IMR-90 (cell line): ENCODE data around the gene UTP18. TPM values are rescaled to one million over a fixed set of nuclear protein-coding genes. Genes with fewer than 3 reads are reported as not detected.

ENCODE experiments used
- ATAC-seq: fragments of 200-7000 bp; cut with Tn5 transposase; 2 replicates; pipeline ENCODE4 v1.9.1; 2020; ENCODE audit warnings: low read depth, mild to moderate bottlenecking, moderate library complexity
- BruUV-seq: library from RNA; stranded (reverse); fragments of 400-500 nt; replicated peaks from 2 replicates; lab custom pipeline; 2021; lab: Mats Ljungman, UMichigan
- CTCF ChIA-PET: fragments of 300-600 bp; formaldehyde crosslinking; extraction: SDS; loops from one replicate; lab custom pipeline; 2021; ENCODE audit warnings: antibody characterized with exemption; lab: Yijun Ruan, JAX
- POLR2A ChIA-PET: fragments of 300-600 bp; sonication (Branson Sonifier 250); formaldehyde crosslinking; loops from one replicate; lab custom pipeline; 2022; ENCODE audit warnings: antibody characterized with exemption; ENCODE audit not compliant: unreplicated experiment; lab: Charles Lee
- DNase-seq: peaks from one replicate; pipeline ENCODE4 v3.0.0; 2013
- H2AFZ ChIP-seq: replicated peaks from 2 replicates; pipeline ENCODE3; 2013; ENCODE audit warnings: low read length, mild to moderate bottlenecking; ENCODE audit not compliant: poor library complexity
- H2AK5ac ChIP-seq: 2 replicates; pipeline ENCODE4 v1.6.1; 2013; ENCODE audit warnings: low read depth, low read length, inconsistent platforms
- H2AK9ac ChIP-seq: replicated peaks from 2 replicates; pipeline ENCODE3; 2013; ENCODE audit warnings: mild to moderate bottlenecking, low read depth, low read length, moderate library complexity; ENCODE audit not compliant: poor library complexity
- H2BK120ac ChIP-seq: 2 replicates; pipeline ENCODE4 v1.6.1; 2013; ENCODE audit warnings: low read depth, low read length, inconsistent platforms
- H2BK15ac ChIP-seq: 3 replicates; pipeline ENCODE4 v1.6.1; 2013; ENCODE audit warnings: low read depth, low read length, inconsistent platforms
- H2BK20ac ChIP-seq: 2 replicates; pipeline ENCODE4 v1.6.1; 2013; ENCODE audit warnings: low read depth, mild to moderate bottlenecking, inconsistent platforms, low read length, moderate library complexity
- H2BK5ac ChIP-seq: 2 replicates; pipeline ENCODE4 v1.6.1; 2013; ENCODE audit warnings: mild to moderate bottlenecking, low read depth, low read length, inconsistent platforms; ENCODE audit not compliant: poor library complexity, severe bottlenecking
- H3K14ac ChIP-seq: replicated peaks from 2 replicates; pipeline ENCODE4 v1.6.1; 2013; ENCODE audit warnings: low read depth, low read length, inconsistent platforms
- H3K18ac ChIP-seq: 2 replicates; pipeline ENCODE4 v1.6.1; 2013; ENCODE audit warnings: low read depth, low read length, control low read depth
- H3K23ac ChIP-seq: 2 replicates; pipeline ENCODE4 v1.6.1; 2013; ENCODE audit warnings: low read depth, low read length, inconsistent platforms
- H3K27ac ChIP-seq: 2 replicates; pipeline ENCODE4 v1.5.1; 2013; ENCODE audit warnings: mild to moderate bottlenecking, control low read depth, low read length; ENCODE audit not compliant: insufficient read depth
- H3K27me3 ChIP-seq: 2 replicates; pipeline ENCODE4 v1.6.1; 2013; ENCODE audit warnings: low read length; ENCODE audit not compliant: control insufficient read depth, insufficient read depth
- H3K36me3 ChIP-seq: 2 replicates; pipeline ENCODE4 v1.6.1; 2013; ENCODE audit warnings: low read length, mixed read lengths; ENCODE audit not compliant: control insufficient read depth, insufficient read depth
- H3K4ac ChIP-seq: 2 replicates; pipeline ENCODE4 v1.6.1; 2013; ENCODE audit warnings: low read depth, low read length, inconsistent platforms
- H3K4me1 ChIP-seq: 2 replicates; pipeline ENCODE4 v1.6.1; 2013; ENCODE audit warnings: low read length, mixed read lengths; ENCODE audit not compliant: control insufficient read depth, insufficient read depth
- H3K4me2 ChIP-seq: 2 replicates; pipeline ENCODE4 v1.6.1; 2013; ENCODE audit warnings: low read depth, mild to moderate bottlenecking, control low read depth, low read length, moderate library complexity
- H3K4me3 ChIP-seq: 2 replicates; pipeline ENCODE4 v1.5.1; 2013; ENCODE audit warnings: low read depth, mild to moderate bottlenecking, control low read depth, low read length, moderate library complexity; ENCODE audit not compliant: insufficient read depth
- H3K56ac ChIP-seq: 2 replicates; pipeline ENCODE4 v1.6.1; 2013; ENCODE audit warnings: low read length, inconsistent platforms; ENCODE audit not compliant: insufficient read depth; ENCODE audit errors: extremely low read depth
- H3K79me1 ChIP-seq, 2 experiments: 2 replicates each; pipeline ENCODE4 v1.6.1; 2013; ENCODE audit warnings: low read length in 2 of 2, inconsistent platforms in 1 of 2, low read depth in 1 of 2
- H3K9ac ChIP-seq: 2 replicates; pipeline ENCODE4 v1.6.1; 2013; ENCODE audit warnings: low read depth, low read length, control low read depth
- H3K9me1 ChIP-seq: 2 replicates; pipeline ENCODE4 v1.6.1; 2013; ENCODE audit warnings: low read length, inconsistent platforms; ENCODE audit not compliant: insufficient read depth
- H3K9me3 ChIP-seq: 2 replicates; pipeline ENCODE4 v1.6.1; 2013; ENCODE audit warnings: low read length; ENCODE audit not compliant: control insufficient read depth, insufficient read depth
- H4K20me1 ChIP-seq: 2 replicates; pipeline ENCODE4 v1.6.1; 2013; ENCODE audit warnings: low read length, inconsistent platforms; ENCODE audit not compliant: insufficient read depth
- H4K5ac ChIP-seq: 2 replicates; pipeline ENCODE4 v1.6.1; 2013; ENCODE audit warnings: mild to moderate bottlenecking, low read depth, low read length, control low read depth
- H4K8ac ChIP-seq, 2 experiments: 2 replicates each; pipeline ENCODE4 v1.6.1; 2013; ENCODE audit warnings: low read depth in 2 of 2, low read length in 2 of 2, control low read depth in 1 of 2, inconsistent platforms in 1 of 2
- H4K91ac ChIP-seq: 2 replicates; pipeline ENCODE4 v1.6.1; 2013; ENCODE audit warnings: low read depth, low read length, inconsistent platforms; ENCODE audit not compliant: insufficient read depth
- BHLHE40 ChIP-seq: fragments of 150-350 bp; IDR thresholded peaks from 2 replicates; pipeline ENCODE4 v1.6.1; 2016; ENCODE audit warnings: mild to moderate bottlenecking, low read depth, low read length
- CEBPB ChIP-seq: IDR thresholded peaks from 2 replicates; pipeline ENCODE4 v1.6.1; 2012; ENCODE audit warnings: low read depth, low read length, improper control_type of control experiment
- CHD1 ChIP-seq: IDR thresholded peaks from 2 replicates; pipeline ENCODE4 v1.6.1; 2012; ENCODE audit warnings: low read depth, low read length, improper control_type of control experiment
- FOS ChIP-seq: fragments of 150-350 bp; IDR thresholded peaks from 2 replicates; pipeline ENCODE4 v1.6.1; 2016; ENCODE audit warnings: low read depth, low read length
- MAFK ChIP-seq: IDR thresholded peaks from 2 replicates; pipeline ENCODE4 v1.6.1; 2012; ENCODE audit warnings: low read depth, low read length, improper control_type of control experiment
- MAZ ChIP-seq: IDR thresholded peaks from 2 replicates; pipeline ENCODE4 v1.6.1; 2012; ENCODE audit warnings: low read depth, mild to moderate bottlenecking, low read length, improper control_type of control experiment, moderate library complexity, borderline replicate concordance
- MXI1 ChIP-seq: IDR thresholded peaks from 2 replicates; pipeline ENCODE4 v1.6.1; 2012; ENCODE audit warnings: low read depth, mild to moderate bottlenecking, low read length, moderate library complexity, borderline replicate concordance
- NFE2L2 ChIP-seq: fragments of 150-350 bp; IDR thresholded peaks from 2 replicates; pipeline ENCODE4 v1.6.1; 2016; ENCODE audit warnings: low read depth, mild to moderate bottlenecking, low read length
- POLR2A ChIP-seq: IDR thresholded peaks from 2 replicates; pipeline ENCODE4 v1.6.1; 2012; ENCODE audit warnings: mild to moderate bottlenecking, low read depth, low read length
- RAD21 ChIP-seq: IDR thresholded peaks from 2 replicates; pipeline ENCODE4 v1.6.1; 2012; ENCODE audit warnings: low read length, improper control_type of control experiment
- RCOR1 ChIP-seq: IDR thresholded peaks from 2 replicates; pipeline ENCODE4 v1.6.1; 2012; ENCODE audit warnings: mild to moderate bottlenecking, low read length, improper control_type of control experiment; ENCODE audit not compliant: insufficient replicate concordance
- RFX5 ChIP-seq: IDR thresholded peaks from 2 replicates; pipeline ENCODE4 v1.8.0; 2012; ENCODE audit warnings: low read depth, mild to moderate bottlenecking, low read length, moderate library complexity
- SMC3 ChIP-seq: fragments of 150-350 bp; IDR thresholded peaks from 2 replicates; pipeline ENCODE4 v1.6.1; 2016; ENCODE audit warnings: low read depth, mild to moderate bottlenecking, antibody characterized with exemption, low read length, moderate library complexity
- WGBS, 2 experiments: methylation state at CpG; one replicate each; pipeline versions ENCODE4 v1.1.5 to v1.1.7; 2013; ENCODE audit warnings: missing lambda C conversion rate in 2 of 2; ENCODE audit not compliant: insufficient read length in 1 of 2; ENCODE audit errors: extremely low coverage in 2 of 2; 5-methylcytosine and 5-hydroxymethylcytosine counted together
- dilution Hi-C: fragments of 300-500 bp; cut with HindIII; formaldehyde crosslinking; loops from one replicate; pipeline ENCODE4 v1.14.3; 2018; ENCODE audit warnings: low sequenced_read_pairs; ENCODE audit not compliant: unreplicated experiment
- in situ Hi-C: fragments of 300-500 bp; cut with MboI; formaldehyde crosslinking; loops from 3 replicates; pipeline ENCODE4 v1.14.3; 2019; ENCODE audit warnings: low sequenced_read_pairs, inconsistent platforms, mixed read lengths
- intact Hi-C: fragments of 100-400 bp; cut with micrococcal nuclease; formaldehyde crosslinking; loops from 2 replicates; pipeline ENCODE4 v1.10.0; 2022
- polyA plus RNA-seq, 3 experiments: library from polyadenylated mRNA; depleted of rRNA; stranded (reverse); fragments of >200 nt; gene quantifications; 2 replicates each; pipeline ENCODE4 v1.2.3, GENCODE V29; 2012; ENCODE audit warnings: low replicate concordance in 1 of 3
- total RNA-seq: library from RNA; depleted of rRNA; stranded (reverse); fragments of >200 nt; gene quantifications from 2 replicates; pipeline ENCODE4 v1.2.3, GENCODE V29; 2012
- TF ChIP-seq, protein P1 (sequence below): fragments of 150-350 bp; IDR thresholded peaks from 2 replicates; pipeline ENCODE4 v1.6.1; 2017; ENCODE audit warnings: mild to moderate bottlenecking, antibody characterized with exemption, low read length, low read depth
- TF ChIP-seq, protein P2 (sequence below): fragments of 150-350 bp; IDR thresholded peaks from 2 replicates; pipeline ENCODE4 v1.6.1; 2016; ENCODE audit warnings: low read depth, mild to moderate bottlenecking, low read length, moderate library complexity, borderline replicate concordance
- TF ChIP-seq, protein P3 (sequence below): conservative IDR thresholded peaks from 2 replicates; pipeline ENCODE4 v1.5.1; 2012; ENCODE audit warnings: mild to moderate bottlenecking, low read depth, low read length, improper control_type of control experiment

UTP18 gene
- total and polyA plus RNA-seq, 2 of the 4 experiments (the other 2 are of a cell fraction): 17.7 to 22.4 TPM

DNA sequence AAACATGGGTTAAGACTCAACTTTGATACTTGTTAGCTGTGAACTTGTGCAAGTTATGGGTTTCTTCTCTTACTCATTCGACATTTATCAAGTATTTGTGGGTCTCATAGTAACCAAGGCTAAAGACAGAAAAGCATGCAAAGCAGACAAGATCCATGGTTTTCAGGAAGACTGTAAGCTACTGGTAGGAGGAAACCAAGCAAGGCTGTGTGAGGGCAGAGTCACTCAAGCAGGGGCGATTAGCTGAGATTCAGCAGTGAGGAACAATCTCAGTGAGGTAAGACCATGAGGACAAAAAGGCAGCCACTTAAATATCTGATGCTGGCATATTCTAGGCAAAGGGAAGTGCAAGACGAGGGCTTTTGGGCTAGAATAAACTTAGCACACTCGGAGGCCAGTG is 30.0 kb upstream of the UTP18 start:
- no peak overlapping the region for H2BK5ac ChIP-seq
- H3K4me2 ChIP-seq: no peak overlapping the region
- no peak overlapping the region for H3K56ac ChIP-seq
- H3K14ac ChIP-seq: no peak overlapping the region
- dilution Hi-C loops (no loop called here), intact Hi-C loops (no loop called here), in situ Hi-C loops (no loop called here)
- H3K4ac ChIP-seq: no peak overlapping the region
- no peak overlapping the region for H3K23ac ChIP-seq
- no peak overlapping the region for H2AK9ac ChIP-seq
- no peak overlapping the region for H3K18ac ChIP-seq
- H4K20me1 ChIP-seq: peaks cover 9% of the 10 kb centered on the region; the same call in 1 of the 2 replicates
- H3K9me3 ChIP-seq: no peaks in the 10 kb centered on the region
- peaks cover 28 to 44% of the 10 kb centered on the region in 2 experiments for H3K79me1 ChIP-seq
- no peak overlapping the region for H3K9ac ChIP-seq
- 100% methylated on average over 1 of the region's 4 CpGs; no CpG with 5 or more reads in 1 of the 2 experiments for WGBS, 2 experiments
- POLR2A ChIA-PET: no interaction called here
- H3K36me3 ChIP-seq: no peaks in the 10 kb centered on the region
- H2BK20ac ChIP-seq: no peak overlapping the region
- H4K5ac ChIP-seq: no peak overlapping the region
- TF ChIP-seq, protein P1, sequence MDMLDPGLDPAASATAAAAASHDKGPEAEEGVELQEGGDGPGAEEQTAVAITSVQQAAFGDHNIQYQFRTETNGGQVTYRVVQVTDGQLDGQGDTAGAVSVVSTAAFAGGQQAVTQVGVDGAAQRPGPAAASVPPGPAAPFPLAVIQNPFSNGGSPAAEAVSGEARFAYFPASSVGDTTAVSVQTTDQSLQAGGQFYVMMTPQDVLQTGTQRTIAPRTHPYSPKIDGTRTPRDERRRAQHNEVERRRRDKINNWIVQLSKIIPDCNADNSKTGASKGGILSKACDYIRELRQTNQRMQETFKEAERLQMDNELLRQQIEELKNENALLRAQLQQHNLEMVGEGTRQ: no peak
- TF ChIP-seq CHD1 (no peak), RCOR1 (no peak), MAZ (no peak), RFX5 (no peak), MXI1 (no peak), MAFK (no peak), RAD21 (no peak), POLR2A (no peak), CEBPB (no peak), NFE2L2 (no peak), BHLHE40 (no peak), FOS (no peak), SMC3 (no peak)
- TF ChIP-seq, protein P2, sequence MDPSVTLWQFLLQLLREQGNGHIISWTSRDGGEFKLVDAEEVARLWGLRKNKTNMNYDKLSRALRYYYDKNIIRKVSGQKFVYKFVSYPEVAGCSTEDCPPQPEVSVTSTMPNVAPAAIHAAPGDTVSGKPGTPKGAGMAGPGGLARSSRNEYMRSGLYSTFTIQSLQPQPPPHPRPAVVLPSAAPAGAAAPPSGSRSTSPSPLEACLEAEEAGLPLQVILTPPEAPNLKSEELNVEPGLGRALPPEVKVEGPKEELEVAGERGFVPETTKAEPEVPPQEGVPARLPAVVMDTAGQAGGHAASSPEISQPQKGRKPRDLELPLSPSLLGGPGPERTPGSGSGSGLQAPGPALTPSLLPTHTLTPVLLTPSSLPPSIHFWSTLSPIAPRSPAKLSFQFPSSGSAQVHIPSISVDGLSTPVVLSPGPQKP: no peak
- TF ChIP-seq, protein P3, sequence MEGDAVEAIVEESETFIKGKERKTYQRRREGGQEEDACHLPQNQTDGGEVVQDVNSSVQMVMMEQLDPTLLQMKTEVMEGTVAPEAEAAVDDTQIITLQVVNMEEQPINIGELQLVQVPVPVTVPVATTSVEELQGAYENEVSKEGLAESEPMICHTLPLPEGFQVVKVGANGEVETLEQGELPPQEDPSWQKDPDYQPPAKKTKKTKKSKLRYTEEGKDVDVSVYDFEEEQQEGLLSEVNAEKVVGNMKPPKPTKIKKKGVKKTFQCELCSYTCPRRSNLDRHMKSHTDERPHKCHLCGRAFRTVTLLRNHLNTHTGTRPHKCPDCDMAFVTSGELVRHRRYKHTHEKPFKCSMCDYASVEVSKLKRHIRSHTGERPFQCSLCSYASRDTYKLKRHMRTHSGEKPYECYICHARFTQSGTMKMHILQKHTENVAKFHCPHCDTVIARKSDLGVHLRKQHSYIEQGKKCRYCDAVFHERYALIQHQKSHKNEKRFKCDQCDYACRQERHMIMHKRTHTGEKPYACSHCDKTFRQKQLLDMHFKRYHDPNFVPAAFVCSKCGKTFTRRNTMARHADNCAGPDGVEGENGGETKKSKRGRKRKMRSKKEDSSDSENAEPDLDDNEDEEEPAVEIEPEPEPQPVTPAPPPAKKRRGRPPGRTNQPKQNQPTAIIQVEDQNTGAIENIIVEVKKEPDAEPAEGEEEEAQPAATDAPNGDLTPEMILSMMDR: no peak
- DNase-seq: peak; percentile 8
- H3K27ac ChIP-seq: no peak overlapping the region
- H4K8ac ChIP-seq: no peak overlapping the region
- H3K27me3 ChIP-seq: no peaks in the 10 kb centered on the region
- no peak overlapping the region for H4K91ac ChIP-seq
- H2AFZ ChIP-seq: no peak overlapping the region
- CTCF ChIA-PET: interaction anchor here (1.1 kb wide), 1 partner anchor 8 kb away, joined by 3 read pairs; no protein-coding TSS in a partner anchor
- no peak overlapping the region for H2BK15ac ChIP-seq
- 0 out of 2 replicates have a peak, but pooled peaks cover 2% of the 10 kb centered on the region for H3K4me1 ChIP-seq
- BruUV-seq: no TSS peak
- ATAC-seq: no peak
- H2BK120ac ChIP-seq: no peak overlapping the region
- no peak overlapping the region for H2AK5ac ChIP-seq
- no peak overlapping the region for H3K4me3 ChIP-seq
- 0 out of 2 replicates have a peak, but pooled peaks cover 3% of the 10 kb centered on the region for H3K9me1 ChIP-seq
